Activated CD4-positive, alpha-beta T cell treated with anti-CD3 and anti-CD28 coated beads for 36 hours (primary cell): ENCODE data around the gene DOCK9. TPM values are rescaled to one million over a fixed set of nuclear protein-coding genes. Genes with fewer than 3 reads are reported as not detected.

ENCODE experiments used
- ATAC-seq: fragments of 200-7000 bp; cut with Tn5 transposase; one replicate; pipeline ENCODE4 v1.10.0; 2021; ENCODE audit warnings: mild to moderate bottlenecking, moderate library complexity
- CTCF ChIA-PET: fragments of 350-600 bp; sonication (Branson Sonifier 250); formaldehyde crosslinking; loops from one replicate; lab custom pipeline; 2021; ENCODE audit warnings: antibody characterized with exemption; lab: Charles Lee
- POLR2A ChIA-PET: fragments of 350-600 bp; sonication (Branson Sonifier 250); formaldehyde crosslinking; loops from one replicate; lab custom pipeline; 2021; ENCODE audit warnings: antibody characterized with exemption, inconsistent platforms; lab: Charles Lee
- DNase-seq: peaks from one replicate; pipeline ENCODE4 v3.0.0-alpha.2; 2020
- H3K27ac Mint-ChIP-seq: one replicate; pipeline ENCODE4 v1.8.0; 2021; ENCODE audit warnings: mixed read lengths
- H3K27me3 Mint-ChIP-seq: one replicate; pipeline ENCODE4 v1.8.0; 2021; ENCODE audit warnings: mixed read lengths
- H3K36me3 Mint-ChIP-seq: one replicate; pipeline ENCODE4 v1.8.0; 2021; ENCODE audit warnings: low read depth, mixed read lengths
- H3K4me1 Mint-ChIP-seq: one replicate; pipeline ENCODE4 v1.8.0; 2021; ENCODE audit warnings: mixed read lengths
- H3K4me3 Mint-ChIP-seq: one replicate; pipeline ENCODE4 v1.8.0; 2021; ENCODE audit warnings: mild to moderate bottlenecking, moderate library complexity, mixed read lengths
- H3K9me3 Mint-ChIP-seq: one replicate; pipeline ENCODE4 v1.8.0; 2021; ENCODE audit warnings: low read depth, mixed read lengths
- intact Hi-C, 2 experiments: fragments of 100-400 bp; cut with DNase I in 1 of 2; cut with micrococcal nuclease in 1 of 2; formaldehyde crosslinking; loops; one replicate each; pipeline versions ENCODE4 v1.14.2 to v1.15.1; 2022 to 2024; cut with DNase I, micrococcal nuclease
- total RNA-seq, 2 experiments: library from RNA; stranded (reverse); gene quantifications; one replicate each; pipeline ENCODE4 v1.2.3, GENCODE V29; 2021

The DOCK9 gene
- total RNA-seq, 2 experiments from 2014 or later, result 36.0 to 42.6 TPM

DNA sequence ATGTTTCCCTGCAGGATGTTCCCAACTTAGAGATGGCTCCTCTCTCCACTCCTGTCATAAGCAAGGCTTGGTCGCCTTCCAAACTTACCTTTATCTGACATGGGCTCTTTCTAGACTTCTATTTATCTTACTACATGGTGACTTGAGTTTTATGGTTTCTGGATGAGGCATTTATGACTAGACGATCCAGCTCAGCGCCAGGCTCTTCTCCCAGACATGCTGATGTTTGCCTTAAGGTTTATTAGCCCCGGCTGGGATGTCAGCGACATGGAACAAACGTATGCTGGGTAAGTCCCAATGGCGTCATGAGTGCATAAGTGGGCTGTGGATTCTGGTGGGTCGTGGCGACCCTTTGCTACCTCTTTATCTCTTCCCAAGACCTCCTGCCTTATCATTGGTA, 185.5 kb downstream of the DOCK9 start:
- CTCF ChIA-PET, result interaction anchor here (0.9 kb wide), 1 partner anchor 43 kb away, joined by 3 read pairs; no protein-coding TSS in a partner anchor
- peaks cover 48% of the 10 kb centered on the region for H3K36me3 Mint-ChIP-seq
- ATAC-seq, result no peak
- no peak overlapping the region for H3K27ac Mint-ChIP-seq
- no peaks in the 10 kb centered on the region for H3K4me1 Mint-ChIP-seq
- intact Hi-C loops, result no loop called here
- peaks cover 8% of the 10 kb centered on the region for H3K9me3 Mint-ChIP-seq
- H3K27me3 Mint-ChIP-seq, result peaks cover 9% of the 10 kb centered on the region
- POLR2A ChIA-PET, result no interaction called here
- no peak overlapping the region for H3K4me3 Mint-ChIP-seq
- DNase-seq, result no peak

DNA sequence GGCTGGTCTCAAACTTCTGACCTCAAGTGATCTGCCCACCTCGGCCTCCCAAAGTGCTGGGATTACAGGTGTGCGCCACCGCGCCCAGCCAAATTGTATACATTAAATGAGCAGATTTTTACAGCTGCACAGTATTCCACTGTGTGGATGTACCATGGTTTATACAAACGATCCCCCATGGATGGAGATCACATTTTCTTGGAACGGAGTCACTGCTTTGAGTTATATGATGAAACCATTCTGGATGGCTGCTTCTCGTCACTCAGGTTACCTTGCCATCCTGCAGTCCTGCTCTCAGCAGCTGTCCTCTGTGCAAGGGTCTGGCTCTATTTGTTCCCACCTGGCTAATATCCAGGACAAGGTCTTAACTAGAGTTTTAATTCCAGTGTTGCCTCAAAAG, 186.3 kb downstream of the DOCK9 start:
- no peak for DNase-seq
- H3K4me3 Mint-ChIP-seq, result no peak overlapping the region
- H3K9me3 Mint-ChIP-seq, result peaks cover 8% of the 10 kb centered on the region
- POLR2A ChIA-PET, result no interaction called here
- H3K4me1 Mint-ChIP-seq, result no peaks in the 10 kb centered on the region
- CTCF ChIA-PET, result no interaction called here
- peaks cover 41% of the 10 kb centered on the region for H3K36me3 Mint-ChIP-seq
- peaks cover 9% of the 10 kb centered on the region for H3K27me3 Mint-ChIP-seq
- ATAC-seq, result no peak
- no peak overlapping the region for H3K27ac Mint-ChIP-seq
- intact Hi-C loops, result no loop called here

DNA sequence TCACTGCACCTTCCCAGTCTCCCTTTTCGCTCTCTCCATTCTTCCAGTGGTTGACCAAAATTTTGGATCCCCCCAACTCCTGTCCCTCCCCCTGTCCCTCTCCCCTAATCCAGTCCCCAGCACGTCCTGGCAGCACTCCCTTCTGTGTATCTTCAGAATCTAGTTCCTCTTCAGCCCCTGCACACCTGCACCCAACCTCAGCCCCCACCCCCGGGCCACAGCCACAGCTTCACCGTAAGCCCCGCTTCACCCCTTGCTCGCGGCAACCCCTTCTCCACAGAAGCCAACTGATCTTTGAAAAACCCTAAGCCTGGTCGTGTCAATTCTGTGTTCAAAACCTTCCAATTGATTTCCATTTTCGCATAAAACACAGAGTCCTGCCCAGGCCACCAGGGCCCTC, 189.9 kb downstream of the DOCK9 start:
- Mint-ChIP-seq H3K9me3 (peaks cover 8% of the 10 kb centered on the region), H3K27me3 (peaks cover 9% of the 10 kb centered on the region), H3K4me1 (no peaks in the 10 kb centered on the region), H3K36me3 (peaks cover 13% of the 10 kb centered on the region), H3K27ac (no peak overlapping the region), H3K4me3 (no peak overlapping the region)
- POLR2A ChIA-PET, result no interaction called here
- intact Hi-C loops, result no loop called here
- CTCF ChIA-PET, result no interaction called here
- no peak for ATAC-seq
- no peak for DNase-seq

DNA sequence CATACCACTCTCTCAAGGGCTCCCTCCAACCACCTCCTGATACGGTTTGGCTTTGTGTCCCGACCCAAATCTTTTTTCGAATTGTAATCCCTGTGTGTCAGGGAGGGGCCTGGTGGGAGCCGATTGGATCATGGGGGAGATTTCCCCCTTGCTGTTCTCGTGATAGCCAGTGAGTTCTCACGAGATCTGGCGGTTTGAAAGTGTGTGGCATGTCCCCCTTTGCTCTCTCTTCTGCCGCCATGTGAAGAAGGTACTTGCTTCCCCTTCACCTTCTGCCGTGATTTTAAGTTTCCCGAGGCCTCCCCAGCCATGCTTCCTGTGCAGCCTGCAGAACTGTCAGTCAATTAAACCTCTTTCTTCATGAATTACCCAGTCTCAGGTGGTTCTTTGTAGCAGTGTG, 190.7 kb downstream of the DOCK9 start:
- H3K36me3 Mint-ChIP-seq, result peaks cover 5% of the 10 kb centered on the region
- H3K4me1 Mint-ChIP-seq, result no peaks in the 10 kb centered on the region
- no peak overlapping the region for H3K4me3 Mint-ChIP-seq
- ChIA-PET CTCF (no interaction called here), POLR2A (no interaction called here)
- H3K27me3 Mint-ChIP-seq, result peaks cover 9% of the 10 kb centered on the region
- no peak overlapping the region for H3K27ac Mint-ChIP-seq
- DNase-seq (no peak), ATAC-seq (no peak)
- intact Hi-C loops, result no loop called here
- peaks cover 6% of the 10 kb centered on the region for H3K9me3 Mint-ChIP-seq

DNA sequence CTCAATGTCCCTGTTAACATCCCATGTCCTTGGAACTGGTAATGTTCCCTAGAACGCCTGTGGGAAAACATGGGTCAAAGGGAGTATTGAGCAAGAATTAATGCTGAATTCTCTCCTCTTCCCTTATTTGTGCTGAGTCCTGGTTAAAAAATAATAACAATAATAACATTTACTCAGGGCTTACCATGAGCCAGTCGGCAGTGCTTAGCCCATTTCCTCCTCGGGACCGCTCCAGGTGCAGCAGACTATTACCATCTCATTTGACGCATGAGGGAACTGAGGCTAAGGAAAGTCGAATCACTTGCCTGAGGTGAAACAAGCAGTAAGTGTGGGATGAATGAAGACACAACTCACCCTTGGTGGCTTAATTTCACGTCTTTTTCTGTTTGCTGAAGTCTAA, 191.8 kb downstream of the DOCK9 start:
- ATAC-seq (no peak), DNase-seq (no peak)
- Mint-ChIP-seq H3K4me3 (no peak overlapping the region), H3K4me1 (no peaks in the 10 kb centered on the region), H3K27ac (no peak overlapping the region), H3K9me3 (peaks cover 6% of the 10 kb centered on the region), H3K27me3 (peaks cover 14% of the 10 kb centered on the region), H3K36me3 (no peaks in the 10 kb centered on the region)
- intact Hi-C loops, result no loop called here
- CTCF ChIA-PET, result no interaction called here
- POLR2A ChIA-PET, result no interaction called here

DNA sequence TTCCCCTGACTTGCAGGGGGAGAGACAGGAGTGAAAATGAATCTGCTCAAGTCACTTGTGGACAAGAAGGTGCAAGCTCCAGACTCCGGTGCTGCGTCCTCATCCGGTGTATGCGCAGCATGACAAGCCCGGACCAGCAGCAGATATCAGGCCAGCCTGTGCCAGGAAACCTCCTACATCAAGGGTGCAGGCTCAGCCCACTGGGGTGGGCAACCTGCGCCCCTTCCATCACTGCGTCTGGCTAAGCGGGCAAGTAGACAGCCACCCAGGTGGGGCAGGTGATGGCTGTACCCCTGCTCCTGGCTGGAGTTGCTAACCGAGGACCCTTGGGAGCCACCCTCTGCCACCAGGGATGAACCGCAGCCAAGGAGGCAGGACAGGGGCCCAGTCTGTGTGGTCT, 192.5 kb downstream of the DOCK9 start:
- DNase-seq (no peak), ATAC-seq (no peak)
- H3K9me3 Mint-ChIP-seq, result peaks cover 6% of the 10 kb centered on the region
- intact Hi-C loops, result no loop called here
- no peak overlapping the region for H3K4me3 Mint-ChIP-seq
- ChIA-PET CTCF (no interaction called here), POLR2A (no interaction called here)
- H3K36me3 Mint-ChIP-seq, result no peaks in the 10 kb centered on the region
- no peaks in the 10 kb centered on the region for H3K4me1 Mint-ChIP-seq
- H3K27me3 Mint-ChIP-seq, result peaks cover 18% of the 10 kb centered on the region
- no peak overlapping the region for H3K27ac Mint-ChIP-seq

DNA sequence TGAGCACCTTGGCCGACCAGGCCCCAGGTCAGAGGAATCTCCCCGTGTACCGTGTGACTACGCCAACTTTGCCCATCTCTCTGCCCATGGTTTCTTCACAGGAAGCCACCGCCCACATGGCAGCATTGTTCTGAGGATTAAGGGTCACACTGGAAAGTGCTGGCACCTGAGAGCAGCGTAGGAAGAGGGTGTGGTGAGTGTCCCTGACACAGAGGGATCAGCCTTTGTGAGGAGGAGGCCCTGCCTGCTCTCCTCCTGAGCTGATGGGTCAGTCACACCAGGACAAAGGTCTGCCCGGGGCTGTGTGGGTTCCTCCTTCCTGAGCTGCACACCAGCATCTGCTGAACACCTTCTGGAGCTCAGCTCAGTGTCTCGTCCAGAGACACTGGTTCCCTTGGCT, 193.2 kb downstream of the DOCK9 start:
- H3K9me3 Mint-ChIP-seq, result peaks cover 2% of the 10 kb centered on the region
- H3K36me3 Mint-ChIP-seq, result no peaks in the 10 kb centered on the region
- DNase-seq (no peak), ATAC-seq (no peak)
- ChIA-PET CTCF (interaction anchor here (0.6 kb wide), 1 partner anchor 47 kb away, joined by 3 read pairs; no protein-coding TSS in a partner anchor), POLR2A (no interaction called here)
- intact Hi-C loops, result no loop called here
- H3K27ac Mint-ChIP-seq, result no peak overlapping the region
- peaks cover 19% of the 10 kb centered on the region for H3K27me3 Mint-ChIP-seq
- H3K4me1 Mint-ChIP-seq, result no peaks in the 10 kb centered on the region
- no peak overlapping the region for H3K4me3 Mint-ChIP-seq

DNA sequence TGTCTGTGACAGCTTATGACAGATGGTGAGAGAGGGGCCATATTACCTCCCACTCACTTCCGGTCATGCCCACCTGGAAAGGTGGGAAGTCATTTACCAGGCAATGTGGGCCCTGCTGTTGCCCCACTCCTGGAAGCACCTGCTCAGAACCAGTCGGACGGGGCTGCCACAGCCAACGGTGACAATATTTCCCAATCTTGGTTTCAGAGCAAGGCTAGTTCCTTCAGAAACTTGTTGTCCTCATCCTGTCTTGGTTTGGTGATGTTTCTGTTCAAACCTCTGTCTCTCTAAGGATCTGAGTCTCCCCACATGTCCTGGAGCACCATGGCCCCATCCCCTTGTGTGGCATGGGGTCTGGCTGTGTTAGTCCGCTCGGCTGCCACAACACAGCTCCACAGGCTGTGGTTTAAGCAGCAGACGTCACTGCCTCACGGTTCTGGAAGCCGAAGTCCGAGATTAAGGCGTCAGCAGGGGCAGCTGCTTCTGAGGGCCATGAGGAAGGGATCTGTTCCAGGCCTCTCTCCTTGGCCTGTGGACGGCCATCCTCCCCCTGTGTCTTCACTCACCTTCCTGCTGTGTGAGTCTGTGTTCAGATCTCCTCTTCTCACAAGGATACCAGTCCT, 193.9 kb downstream of the DOCK9 start:
- Mint-ChIP-seq H3K36me3 (no peaks in the 10 kb centered on the region), H3K4me3 (no peak overlapping the region)
- POLR2A ChIA-PET, result no interaction called here

DNA sequence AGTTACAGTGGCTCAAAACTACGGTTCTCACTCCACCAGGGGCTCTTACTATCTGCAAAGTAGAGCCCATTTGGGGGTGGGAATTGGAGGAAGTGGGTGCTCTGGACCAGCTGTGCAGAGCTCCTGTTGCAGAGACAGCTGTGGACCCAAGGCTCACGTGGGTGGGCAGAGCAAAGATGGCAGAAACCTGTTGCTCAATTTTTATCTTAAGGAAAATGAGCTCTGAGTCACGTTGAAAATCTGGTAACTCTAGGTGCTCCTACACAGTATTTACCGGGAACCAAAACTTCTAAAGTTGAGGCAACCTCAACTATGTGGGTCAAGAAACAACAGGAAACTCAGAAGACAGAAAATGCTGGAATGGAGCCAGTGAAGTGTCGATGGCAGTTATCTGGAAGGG, 195.2 kb downstream of the DOCK9 start:
- CTCF ChIA-PET, result no interaction called here
- Mint-ChIP-seq H3K27ac (no peak overlapping the region), H3K4me3 (no peak overlapping the region), H3K36me3 (no peaks in the 10 kb centered on the region), H3K27me3 (peaks cover 22% of the 10 kb centered on the region), H3K9me3 (no peaks in the 10 kb centered on the region), H3K4me1 (no peaks in the 10 kb centered on the region)
- no peak for DNase-seq
- ATAC-seq, result no peak
- POLR2A ChIA-PET, result no interaction called here
- intact Hi-C loops, result no loop called here

More for the DNA sequence above, 193.9 kb downstream of the DOCK9 start:
- H3K4me1 Mint-ChIP-seq, result no peaks in the 10 kb centered on the region
- intact Hi-C loops, result no loop called here
- no peak overlapping the region for H3K27ac Mint-ChIP-seq
- ATAC-seq (no peak), DNase-seq (no peak)
- CTCF ChIA-PET, result no interaction called here
- peaks cover 21% of the 10 kb centered on the region for H3K27me3 Mint-ChIP-seq
- no peaks in the 10 kb centered on the region for H3K9me3 Mint-ChIP-seq

DNA sequence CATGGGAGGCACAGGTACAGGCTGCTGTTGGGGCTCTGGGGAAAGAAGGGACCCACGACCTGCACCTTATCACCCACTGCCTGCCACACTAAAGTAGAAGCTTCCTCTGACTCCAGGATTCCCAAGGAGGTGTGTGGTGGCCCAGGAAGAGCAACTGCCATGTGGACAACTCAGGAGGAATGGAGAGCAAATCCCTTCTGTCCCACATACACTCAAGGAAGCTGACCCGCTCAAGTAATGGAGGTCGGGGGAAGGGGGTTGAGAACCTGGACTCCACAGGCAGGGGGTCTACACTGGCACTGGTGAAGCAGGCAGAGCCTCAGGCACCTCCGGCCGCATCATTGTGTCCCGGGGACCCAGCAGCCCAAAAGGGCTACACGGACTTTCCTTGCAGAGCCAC, 196.0 kb downstream of the DOCK9 start:
- DNase-seq (no peak), ATAC-seq (no peak)
- peaks cover 21% of the 10 kb centered on the region for H3K27me3 Mint-ChIP-seq
- ChIA-PET CTCF (no interaction called here), POLR2A (no interaction called here)
- H3K36me3 Mint-ChIP-seq, result no peaks in the 10 kb centered on the region
- intact Hi-C loops, result no loop called here
- no peaks in the 10 kb centered on the region for H3K4me1 Mint-ChIP-seq
- no peaks in the 10 kb centered on the region for H3K9me3 Mint-ChIP-seq
- H3K27ac Mint-ChIP-seq, result no peak overlapping the region
- H3K4me3 Mint-ChIP-seq, result no peak overlapping the region

DNA sequence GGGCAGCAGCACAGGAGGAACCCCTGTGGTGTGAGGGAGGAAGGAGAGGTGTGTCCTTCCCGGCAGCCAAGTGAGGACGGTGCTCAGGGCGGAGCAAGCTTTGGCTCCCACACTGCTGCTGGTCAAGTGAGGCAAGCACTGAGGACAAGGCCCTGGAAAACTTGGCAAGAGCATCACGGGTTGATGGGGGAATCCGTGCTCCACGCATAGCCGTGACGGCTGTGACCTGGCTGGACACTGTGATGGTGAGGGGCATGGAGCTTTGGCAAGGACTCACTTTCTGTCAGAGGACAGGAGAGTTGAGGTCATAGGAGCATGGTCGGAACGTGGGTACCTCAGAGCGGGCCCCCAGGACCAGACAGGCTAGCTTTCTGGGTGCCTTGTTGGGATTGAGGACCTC, 196.4 kb downstream of the DOCK9 start:
- Mint-ChIP-seq H3K9me3 (no peaks in the 10 kb centered on the region), H3K4me1 (no peaks in the 10 kb centered on the region), H3K4me3 (no peak overlapping the region), H3K27ac (no peak overlapping the region), H3K36me3 (no peaks in the 10 kb centered on the region), H3K27me3 (peaks cover 21% of the 10 kb centered on the region)
- no peak for ATAC-seq
- POLR2A ChIA-PET, result no interaction called here
- CTCF ChIA-PET, result no interaction called here
- DNase-seq, result no peak
- intact Hi-C loops, result no loop called here

DNA sequence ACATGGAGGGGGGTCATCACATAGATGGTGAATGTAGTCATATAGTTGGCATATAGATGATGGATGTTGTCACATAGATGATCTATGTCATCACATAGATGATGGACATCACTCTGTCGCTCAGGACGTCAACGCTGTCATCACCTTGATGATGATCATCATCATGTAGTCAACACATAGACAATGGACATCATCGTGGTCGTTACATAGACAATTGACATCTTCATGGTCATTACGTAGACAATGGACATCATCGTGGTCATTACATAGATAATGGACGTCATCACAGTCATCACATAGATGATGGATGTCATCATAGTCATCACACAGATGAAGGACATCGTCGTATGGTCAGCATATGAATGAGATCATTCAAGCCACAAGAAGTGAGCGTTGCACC, 196.8 kb downstream of the DOCK9 start:
- Mint-ChIP-seq H3K27ac (no peak overlapping the region), H3K4me1 (no peaks in the 10 kb centered on the region), H3K36me3 (no peaks in the 10 kb centered on the region), H3K9me3 (no peaks in the 10 kb centered on the region), H3K27me3 (peaks cover 21% of the 10 kb centered on the region), H3K4me3 (no peak overlapping the region)
- POLR2A ChIA-PET, result no interaction called here
- intact Hi-C loops, result no loop called here
- ATAC-seq (no peak), DNase-seq (no peak)
- CTCF ChIA-PET, result no interaction called here
